Lower lobe of right lung (tissue), 2 donors: ENCODE results near the gene AKIRIN2. TPM values are rescaled to one million over a fixed set of nuclear protein-coding genes. Genes with fewer than 3 reads are reported as not detected.

Source experiments
- ATAC-seq, 2 donors: fragments of 200-7000 bp; cut with Tn5 transposase; one replicate each; pipeline ENCODE4 v1.9.1; 2020 to 2022; ENCODE audit warnings: mild to moderate bottlenecking in 2 of 2, moderate library complexity in 2 of 2
- DNase-seq: peaks from one replicate; pipeline ENCODE4 v3.0.0-alpha.2; 2020
- H3K27ac ChIP-seq: fragments of 200-600 bp; one replicate; pipeline ENCODE4 v1.8.0; 2022
- H3K27me3 ChIP-seq: fragments of 200-600 bp; one replicate; pipeline ENCODE4 v1.8.0; 2022; ENCODE audit warnings: low read depth
- H3K36me3 ChIP-seq: fragments of 200-600 bp; one replicate; pipeline ENCODE4 v1.8.0; 2022; ENCODE audit warnings: mild to moderate bottlenecking
- H3K4me1 ChIP-seq: fragments of 200-600 bp; one replicate; pipeline ENCODE4 v1.8.0; 2022
- H3K4me3 ChIP-seq: fragments of 200-600 bp; one replicate; pipeline ENCODE4 v1.8.0; 2022; ENCODE audit warnings: mild to moderate bottlenecking
- H3K9me3 ChIP-seq: fragments of 200-600 bp; one replicate; pipeline ENCODE4 v1.8.0; 2022
- intact Hi-C: fragments of 100-400 bp; cut with DNase I; formaldehyde crosslinking; loops from one replicate; pipeline ENCODE4 v1.11.0; 2022
- long read RNA-seq: library from polyadenylated mRNA; unstranded; transcript quantifications from one replicate; pipeline ENCODE4 v2.0.0, GENCODE V29; 2021
- total RNA-seq: library from RNA; stranded (reverse); fragmentation: NEBNext Ultra II Directional; extraction: Animal tissue kit (Norgen Biotek cat#: 25700); gene quantifications from one replicate; pipeline ENCODE4 v1.2.1, GENCODE V29; 2021
- TF ChIP-seq, protein P1 (sequence below): fragments of 200-600 bp; IDR thresholded peaks from one replicate; pipeline ENCODE4 v1.8.0; 2022; ENCODE audit warnings: antibody characterized with exemption, mild to moderate bottlenecking
- donor health status: DM: no; HTN: yes; CAD: no; lungs with severe emphysema.

Gene AKIRIN2
- 67.6 TPM for total RNA-seq
- long read RNA-seq, transcript AKIRIN2-201 (5 exons, 1,662 nt) = major isoform, 98 of 112 reads
- long read RNA-seq, partial matches to known transcripts = 4 of 112 reads
- long read RNA-seq, other reads (novel, unspliced or antisense) = 9 of 112 reads

DNA sequence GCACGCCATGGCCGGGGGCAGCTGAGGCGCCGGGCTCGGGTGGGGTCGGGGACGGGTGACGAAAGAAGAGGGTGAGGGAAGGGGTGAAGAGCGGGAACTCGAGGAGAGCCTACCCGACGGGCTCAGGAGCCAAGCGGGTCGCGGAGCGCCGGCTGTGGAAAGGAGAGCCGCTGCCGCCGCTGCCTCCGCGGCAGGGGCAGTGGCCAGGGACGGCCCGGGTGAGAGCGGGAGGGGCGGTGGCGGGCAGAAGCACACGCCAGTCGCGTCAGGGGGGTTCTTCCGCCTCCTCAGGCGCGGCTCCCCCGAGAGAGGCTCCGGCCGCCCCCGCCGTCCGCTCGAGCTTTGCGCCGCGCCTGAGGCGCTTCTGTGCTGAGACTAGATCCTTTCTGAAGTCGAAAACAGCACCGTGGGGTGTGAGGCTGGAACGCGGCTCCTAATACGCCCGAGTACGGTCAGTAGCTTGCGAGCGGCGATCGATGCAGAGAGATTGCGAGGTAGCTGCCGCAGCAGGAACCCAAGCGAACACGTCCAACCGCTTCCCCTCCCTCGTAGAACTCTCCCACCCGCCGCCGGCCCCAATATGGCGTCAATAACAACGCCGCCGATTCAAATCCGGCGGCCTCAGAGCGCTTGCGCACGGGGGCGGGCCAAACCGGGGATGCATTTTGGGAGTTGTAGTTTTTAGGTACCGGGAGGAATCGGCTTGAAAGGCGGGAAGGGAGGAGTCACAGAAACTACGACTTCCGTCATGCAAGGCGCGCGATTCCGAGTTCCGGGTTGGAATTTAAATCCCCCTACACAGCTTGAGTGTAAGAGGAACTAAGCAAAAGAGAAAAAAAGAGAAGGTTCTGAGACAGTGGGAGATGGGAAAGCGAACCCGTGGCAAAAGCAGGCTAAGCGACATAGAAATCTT lies at the start of gene AKIRIN2:
Gene AKIRIN2, minus strand, starts transcription at position 558 of the 913 bp plus-strand sequence. Its CDS starts 549 bp downstream, at position 9.
- no peaks in the 10 kb centered on the region for H3K9me3 ChIP-seq
- H3K27me3 ChIP-seq = no peaks in the 10 kb centered on the region
- intact Hi-C loops = no loop called here
- TF ChIP-seq, protein P1, sequence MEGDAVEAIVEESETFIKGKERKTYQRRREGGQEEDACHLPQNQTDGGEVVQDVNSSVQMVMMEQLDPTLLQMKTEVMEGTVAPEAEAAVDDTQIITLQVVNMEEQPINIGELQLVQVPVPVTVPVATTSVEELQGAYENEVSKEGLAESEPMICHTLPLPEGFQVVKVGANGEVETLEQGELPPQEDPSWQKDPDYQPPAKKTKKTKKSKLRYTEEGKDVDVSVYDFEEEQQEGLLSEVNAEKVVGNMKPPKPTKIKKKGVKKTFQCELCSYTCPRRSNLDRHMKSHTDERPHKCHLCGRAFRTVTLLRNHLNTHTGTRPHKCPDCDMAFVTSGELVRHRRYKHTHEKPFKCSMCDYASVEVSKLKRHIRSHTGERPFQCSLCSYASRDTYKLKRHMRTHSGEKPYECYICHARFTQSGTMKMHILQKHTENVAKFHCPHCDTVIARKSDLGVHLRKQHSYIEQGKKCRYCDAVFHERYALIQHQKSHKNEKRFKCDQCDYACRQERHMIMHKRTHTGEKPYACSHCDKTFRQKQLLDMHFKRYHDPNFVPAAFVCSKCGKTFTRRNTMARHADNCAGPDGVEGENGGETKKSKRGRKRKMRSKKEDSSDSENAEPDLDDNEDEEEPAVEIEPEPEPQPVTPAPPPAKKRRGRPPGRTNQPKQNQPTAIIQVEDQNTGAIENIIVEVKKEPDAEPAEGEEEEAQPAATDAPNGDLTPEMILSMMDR = no peak
- peaks cover 23% of the 10 kb centered on the region for H3K4me1 ChIP-seq
- no peaks in the 10 kb centered on the region for H3K36me3 ChIP-seq
- ATAC-seq (peak; percentile 95 to 97), DNase-seq (peak; percentile 96)
- peak within 1 kb of the TSS; percentile 97 for H3K27ac ChIP-seq
- peak within 1 kb of the TSS; percentile 78 for H3K4me3 ChIP-seq

DNA sequence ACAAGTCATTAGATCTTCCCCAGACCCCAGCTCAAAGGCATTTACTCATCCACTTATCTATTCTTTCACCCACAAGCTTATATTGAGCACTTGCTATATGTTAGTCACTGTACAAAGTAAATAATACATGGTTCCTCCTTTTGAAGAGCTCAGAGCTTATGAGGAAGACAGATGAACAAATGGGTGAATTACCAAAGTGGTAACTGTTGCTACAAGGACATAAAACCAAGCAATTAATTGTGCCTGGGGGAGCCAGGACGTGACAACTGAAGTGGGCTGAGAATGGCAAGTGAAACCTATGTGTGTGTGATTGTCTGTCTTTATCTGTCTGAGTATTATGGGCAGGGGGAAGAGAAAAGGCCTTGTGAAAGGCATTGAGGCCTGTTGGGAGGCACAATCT lies 45.6 kb upstream of the AKIRIN2 start:
- Histone ChIP-seq H3K4me3 (no peak overlapping the region), H3K27ac (no peak overlapping the region), H3K27me3 (no peaks in the 10 kb centered on the region), H3K36me3 (no peaks in the 10 kb centered on the region), H3K9me3 (no peaks in the 10 kb centered on the region), H3K4me1 (no peaks in the 10 kb centered on the region)
- ATAC-seq (peak; percentile 35 to 37), DNase-seq (no peak)
- intact Hi-C loops = no loop called here
- TF ChIP-seq, protein P1 = no peak

DNA sequence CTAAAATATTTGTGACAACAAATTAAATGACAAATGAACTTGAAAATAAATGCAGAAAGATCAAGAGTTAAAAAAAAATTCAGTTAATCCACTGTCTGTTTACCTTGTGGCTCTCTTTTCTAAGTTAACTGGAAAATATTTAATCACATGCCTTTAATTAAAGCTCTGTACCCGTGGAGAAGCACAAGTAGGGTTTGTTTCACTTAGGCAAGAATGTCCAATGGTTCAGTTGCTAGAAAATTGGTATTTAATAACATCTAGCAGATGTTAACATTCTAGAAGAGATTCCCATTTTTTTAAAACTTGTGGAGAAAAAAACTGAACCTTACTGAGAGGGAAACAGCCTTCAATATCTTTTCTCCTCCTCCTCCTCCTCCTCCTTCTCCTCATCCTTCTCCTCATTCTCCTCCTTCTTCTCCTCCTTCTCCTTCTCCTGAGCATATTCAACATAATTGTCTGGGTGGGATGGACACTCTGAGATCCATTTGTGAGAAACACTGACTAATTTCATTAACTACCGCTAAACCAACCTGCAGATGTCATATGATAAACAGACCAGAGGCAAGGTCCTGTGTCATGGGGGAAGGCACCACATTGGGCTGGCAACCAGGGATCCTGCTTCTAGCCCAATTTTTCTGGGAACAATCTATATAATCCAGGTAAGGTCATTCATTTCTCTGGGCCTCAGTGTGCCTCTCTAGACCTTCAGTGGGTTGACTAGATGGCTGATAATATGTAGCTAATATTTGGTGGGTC lies 44.1 kb upstream of the AKIRIN2 start:
- H3K4me3 ChIP-seq = no peak overlapping the region
- no peaks in the 10 kb centered on the region for H3K27me3 ChIP-seq
- no peaks in the 10 kb centered on the region for H3K9me3 ChIP-seq
- H3K27ac ChIP-seq = no peak overlapping the region
- DNase-seq (no peak), ATAC-seq (no peak)
- intact Hi-C loops = no loop called here
- no peaks in the 10 kb centered on the region for H3K4me1 ChIP-seq
- no peaks in the 10 kb centered on the region for H3K36me3 ChIP-seq
- TF ChIP-seq, protein P1 = no peak

DNA sequence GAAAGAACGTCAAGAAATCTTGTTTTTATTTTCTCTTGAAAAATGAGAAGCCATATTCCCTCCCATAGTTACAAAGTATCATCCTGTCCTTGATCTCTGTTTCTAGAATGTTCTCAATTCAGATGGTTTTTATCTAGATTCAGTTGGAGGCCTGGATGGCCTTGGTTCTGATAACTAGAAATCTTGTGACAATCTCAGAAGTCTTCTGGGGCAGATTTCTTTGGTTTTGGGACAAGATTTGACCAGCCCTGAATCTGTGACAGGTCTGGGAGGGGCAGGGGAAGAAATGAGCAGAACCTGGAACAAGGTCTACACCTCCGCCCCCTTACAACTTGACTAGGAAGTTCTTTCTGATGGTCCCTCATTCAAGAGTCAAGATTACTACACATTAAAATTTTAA lies 41.4 kb upstream of the AKIRIN2 start:
- TF ChIP-seq, protein P1 = no peak
- no peaks in the 10 kb centered on the region for H3K4me1 ChIP-seq
- H3K27ac ChIP-seq = no peak overlapping the region
- no peak for DNase-seq
- no peaks in the 10 kb centered on the region for H3K36me3 ChIP-seq
- ATAC-seq = no peak
- no peak overlapping the region for H3K4me3 ChIP-seq
- intact Hi-C loops = no loop called here
- H3K9me3 ChIP-seq = no peaks in the 10 kb centered on the region
- H3K27me3 ChIP-seq = no peaks in the 10 kb centered on the region

DNA sequence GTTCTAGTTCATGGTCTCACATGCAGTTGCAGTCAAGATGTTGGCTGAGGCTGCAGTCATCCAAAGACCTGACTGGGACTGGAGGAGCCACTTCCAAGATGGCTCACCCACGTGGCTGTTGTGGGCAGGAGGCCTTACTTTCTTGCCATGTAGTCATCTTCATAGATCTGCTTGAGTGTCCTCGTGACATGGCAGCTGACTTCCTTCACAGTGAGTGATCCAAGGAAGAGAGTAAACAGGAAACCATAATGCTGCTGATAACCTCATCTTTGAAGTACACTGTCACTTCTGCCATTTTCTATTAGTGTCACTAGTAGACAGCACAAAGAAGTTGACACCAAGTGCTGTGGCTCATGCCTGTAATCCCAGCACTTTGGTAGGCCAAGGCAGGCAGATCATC lies 40.1 kb upstream of the AKIRIN2 start:
- no peaks in the 10 kb centered on the region for H3K4me1 ChIP-seq
- no peaks in the 10 kb centered on the region for H3K36me3 ChIP-seq
- no peak overlapping the region for H3K4me3 ChIP-seq
- intact Hi-C loops = no loop called here
- DNase-seq (no peak), ATAC-seq (peak; percentile 42 to 68)
- no peaks in the 10 kb centered on the region for H3K27me3 ChIP-seq
- H3K9me3 ChIP-seq = no peaks in the 10 kb centered on the region
- H3K27ac ChIP-seq = no peak overlapping the region
- TF ChIP-seq, protein P1 = no peak
